ENCODE measurements around the gene NUDC.
"Not testable (repeated sequence)": the region's sequence is repeated elsewhere in the genome, so short reads cannot be mapped to it uniquely, and the experiment has no call there.

The NUDC gene

GRCh38 chr1:26911399-26912146 lies 10.0 kb upstream of the NUDC start:
- DNase-seq (ENCODE audit: low read depth, low spot score) = no peak

GRCh38 chr1:26912147-26912490 lies 9.4 kb upstream of the NUDC start:
- no peak for DNase-seq (ENCODE audit: low read depth, low spot score)

DNA sequence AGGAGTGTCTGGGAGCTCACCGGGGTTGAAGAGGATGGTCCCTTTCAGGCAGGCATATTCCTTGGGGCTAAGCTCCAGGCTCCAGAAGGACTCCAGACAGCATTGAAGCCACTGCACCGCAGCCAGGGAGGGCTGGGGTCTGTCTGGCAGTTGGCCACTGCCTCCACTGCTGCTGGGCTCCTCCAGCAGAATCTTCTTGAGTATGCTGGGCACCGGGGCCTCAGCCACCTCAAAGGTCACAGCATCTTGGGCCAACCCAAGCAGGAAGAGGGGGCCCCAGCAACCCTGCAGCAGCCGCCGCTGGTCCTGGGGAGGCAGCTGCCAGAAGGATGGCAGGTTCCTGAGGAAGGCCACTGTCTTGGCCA lies 8.2 kb upstream of the NUDC start:
- no peak for DNase-seq (ENCODE audit: low read depth, low spot score)

- DNase-seq (ENCODE audit: low read depth, low spot score) = no peak
Measured at GRCh38 chr1:26913754-26914619, 7.6 kb upstream of the NUDC start, which contains the start of gene NR0B2. TSS of gene NR0B2 (minus strand) at chr1:26913975. CDS start at chr1:26913940, 35 bp downstream.

DNA sequence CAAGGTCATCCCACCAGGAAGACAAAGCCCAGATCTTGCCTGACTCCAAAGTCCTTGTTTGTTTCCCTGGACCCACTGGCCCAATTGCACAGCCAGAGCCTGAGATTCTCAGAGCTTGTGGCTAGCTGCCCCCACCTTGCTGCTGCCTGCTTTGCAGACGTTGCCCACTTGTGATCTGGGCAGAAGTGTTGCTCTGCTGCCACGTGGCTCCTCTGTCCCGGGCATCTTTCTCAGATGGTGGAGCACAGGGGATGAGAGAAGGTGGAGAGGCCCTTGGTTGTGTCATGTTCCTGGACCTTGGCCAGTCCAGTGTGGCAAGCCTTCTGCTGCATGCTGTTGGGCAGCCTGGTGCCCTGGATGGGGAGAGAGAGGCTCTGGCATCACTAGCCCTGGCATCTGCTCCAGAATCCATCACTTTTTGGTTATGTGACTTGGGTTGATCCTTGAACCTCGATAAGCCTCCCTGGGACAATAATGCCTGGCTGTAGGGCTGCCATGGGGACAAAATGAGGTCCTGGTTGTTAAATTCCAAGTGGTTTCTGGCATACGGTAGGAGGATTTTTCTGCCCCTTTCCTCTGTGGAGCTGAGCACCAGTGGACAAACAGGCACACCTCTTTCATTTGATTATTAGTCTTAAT lies 6.2 kb upstream of the NUDC start:
- DNase-seq (ENCODE audit: low read depth, low spot score) = no peak

GRCh38 chr1:26921126-26921539 lies 410 bp upstream of the NUDC start:
- DNase-seq (ENCODE audit: low read depth, low spot score) = no peak

GRCh38 chr1:26922431-26922729 lies 837 bp downstream of the NUDC start:
- DNase-seq (ENCODE audit: low read depth, low spot score) = no peak

DNA sequence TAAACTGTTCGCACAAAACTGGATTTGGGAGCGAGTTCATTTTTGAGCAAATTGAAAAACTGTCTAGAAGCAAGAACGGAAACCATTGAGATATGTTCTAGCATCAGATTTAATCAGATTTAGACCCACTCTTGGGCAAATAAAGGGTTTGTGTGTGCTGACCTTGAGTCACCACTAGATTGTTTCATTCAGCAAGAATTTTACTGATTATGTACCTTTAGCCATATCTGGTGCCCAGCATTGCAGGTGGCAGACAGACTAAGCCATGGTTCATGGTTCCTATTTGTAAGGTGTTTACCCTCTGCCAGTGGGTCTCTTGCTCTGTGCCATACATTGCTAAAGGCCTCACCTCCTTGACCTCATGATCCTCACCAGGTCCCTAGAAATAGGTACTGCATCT lies 1.4 kb downstream of the NUDC start:
- no peak for DNase-seq (ENCODE audit: low read depth, low spot score)

GRCh38 chr1:26923711-26924110 lies 2.2 kb downstream of the NUDC start:
- no peak for DNase-seq (ENCODE audit: low read depth, low spot score)

DNA sequence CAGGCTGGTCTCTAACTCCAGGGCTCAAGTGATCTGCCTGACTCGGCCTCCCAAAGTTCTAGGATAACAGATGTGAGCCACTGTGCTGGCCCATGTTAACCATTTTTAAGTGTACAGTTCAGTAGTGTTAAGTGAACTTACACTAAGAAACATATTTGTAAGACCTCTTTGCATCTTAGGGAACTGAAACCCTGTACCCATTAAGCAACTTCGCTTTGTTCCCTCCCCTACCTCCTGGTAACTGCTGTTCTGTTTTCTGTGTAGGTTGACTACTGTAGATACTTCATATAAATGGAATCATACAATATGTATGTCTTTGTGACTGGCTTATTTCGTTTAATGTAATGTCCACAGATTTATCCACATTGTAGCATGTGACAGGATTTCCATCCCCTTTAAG lies 11.0 kb downstream of the NUDC start:
- DNase-seq (ENCODE audit: low read depth, low spot score) = no peak

GRCh38 chr1:26936823-26937222 lies 15.3 kb downstream of the NUDC start:
- DNase-seq (ENCODE audit: low read depth, low spot score) = no peak

DNA sequence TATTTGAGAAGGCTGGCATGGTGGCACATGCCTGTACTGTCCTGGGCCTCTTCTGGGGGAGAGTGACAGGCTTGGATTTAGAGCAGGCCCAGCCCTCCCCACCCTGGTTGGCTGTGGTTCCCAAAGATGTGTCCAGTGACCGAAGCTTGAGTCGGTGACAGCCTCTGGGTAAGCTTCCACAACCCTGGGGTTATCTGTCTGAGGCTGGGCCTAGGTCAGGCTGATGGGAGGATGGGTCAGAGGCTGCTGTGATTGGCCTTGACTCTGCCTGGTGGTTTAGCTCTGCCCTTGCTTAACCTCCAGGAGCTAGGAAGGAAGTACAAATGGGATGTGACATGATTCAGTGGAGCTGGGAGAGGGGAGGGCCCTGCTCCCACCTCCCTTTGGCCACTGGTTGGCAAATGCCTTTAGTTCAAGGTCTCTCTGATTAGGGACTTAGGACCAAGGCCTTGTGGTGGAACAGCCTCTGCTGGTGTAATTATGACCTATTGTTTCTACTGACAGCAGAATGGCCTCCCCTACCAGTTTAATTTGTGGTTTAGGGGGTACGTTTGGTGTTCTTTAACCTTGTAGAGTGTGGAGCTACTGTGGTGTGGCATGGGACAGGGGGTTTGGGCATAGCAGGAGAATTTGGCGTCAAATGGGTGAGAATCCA lies 16.6 kb downstream of the NUDC start:
- DNase-seq (ENCODE audit: low read depth, low spot score) = no peak

DNA sequence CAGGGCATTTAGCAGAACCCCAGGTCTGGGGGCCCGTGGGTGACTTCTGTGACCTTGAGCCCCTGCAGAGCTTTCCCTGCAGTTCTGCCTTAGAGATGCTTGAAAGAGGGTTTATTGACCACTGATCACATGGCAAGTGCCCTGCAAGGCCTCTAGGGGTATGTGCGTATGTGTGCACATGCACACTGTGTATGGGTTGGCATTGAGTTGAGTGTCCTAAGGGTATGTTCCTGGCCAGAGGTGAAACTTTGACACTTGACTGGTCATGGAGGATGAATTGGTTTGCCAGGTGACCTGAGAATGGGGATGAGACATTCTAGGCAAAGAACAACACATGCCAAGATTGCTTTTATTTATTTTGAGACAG lies 17.1 kb downstream of the NUDC start:
- DNase-seq (ENCODE audit: low read depth, low spot score) = no peak

GRCh38 chr1:26941311-26941710 lies 19.8 kb downstream of the NUDC start:
- DNase-seq (ENCODE audit: low read depth, low spot score) = no peak

GRCh38 chr1:26942656-26943055 lies 21.1 kb downstream of the NUDC start:
- DNase-seq (ENCODE audit: low read depth, low spot score) = no peak

- DNase-seq (ENCODE audit: low read depth, low spot score) = no peak
Measured at GRCh38 chr1:26945138-26945537, 23.6 kb downstream of the NUDC start.

DNA sequence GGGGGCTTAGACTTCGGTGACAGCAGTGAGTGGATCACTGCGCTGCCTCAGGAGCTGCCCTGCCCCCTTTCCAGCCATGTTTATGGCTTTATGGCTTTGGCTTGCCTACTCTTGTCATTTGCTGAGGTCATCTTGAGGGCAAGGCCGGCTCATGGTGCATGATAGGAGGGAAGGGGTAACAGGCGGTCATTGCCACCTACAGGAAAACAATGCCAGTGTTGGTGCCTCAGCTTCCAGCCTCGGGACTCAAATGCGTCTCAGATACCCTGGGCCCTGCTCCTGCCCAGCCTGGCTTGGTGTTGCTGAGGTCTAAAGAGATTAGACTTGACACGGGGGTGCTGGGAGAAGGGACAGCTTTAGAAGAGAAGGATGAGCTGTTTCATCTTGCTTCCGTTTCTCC lies 24.2 kb downstream of the NUDC start:
- no peak for DNase-seq (ENCODE audit: low read depth, low spot score)

GRCh38 chr1:26946270-26946669 lies 24.7 kb downstream of the NUDC start:
- no peak for DNase-seq (ENCODE audit: low read depth, low spot score)

DNA sequence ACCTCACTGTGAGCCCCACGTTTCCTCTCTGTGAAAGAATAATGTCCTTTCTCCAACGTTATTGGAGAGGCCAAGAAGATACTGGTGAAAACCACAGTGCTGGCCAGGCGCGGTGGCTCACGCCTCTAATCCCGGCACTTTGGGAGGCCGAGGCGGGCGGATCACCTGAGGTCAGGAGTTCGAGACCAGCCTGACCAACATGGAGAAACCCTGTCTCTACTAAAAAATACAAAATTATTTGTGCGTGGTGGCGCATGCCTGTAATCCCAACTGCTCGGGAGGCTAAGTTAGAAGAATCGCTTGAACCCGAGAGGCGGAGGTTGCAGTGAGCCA lies 27.1 kb downstream of the NUDC start:
- DNase-seq (ENCODE audit: low read depth, low spot score) = not testable (repeated sequence)

DNA sequence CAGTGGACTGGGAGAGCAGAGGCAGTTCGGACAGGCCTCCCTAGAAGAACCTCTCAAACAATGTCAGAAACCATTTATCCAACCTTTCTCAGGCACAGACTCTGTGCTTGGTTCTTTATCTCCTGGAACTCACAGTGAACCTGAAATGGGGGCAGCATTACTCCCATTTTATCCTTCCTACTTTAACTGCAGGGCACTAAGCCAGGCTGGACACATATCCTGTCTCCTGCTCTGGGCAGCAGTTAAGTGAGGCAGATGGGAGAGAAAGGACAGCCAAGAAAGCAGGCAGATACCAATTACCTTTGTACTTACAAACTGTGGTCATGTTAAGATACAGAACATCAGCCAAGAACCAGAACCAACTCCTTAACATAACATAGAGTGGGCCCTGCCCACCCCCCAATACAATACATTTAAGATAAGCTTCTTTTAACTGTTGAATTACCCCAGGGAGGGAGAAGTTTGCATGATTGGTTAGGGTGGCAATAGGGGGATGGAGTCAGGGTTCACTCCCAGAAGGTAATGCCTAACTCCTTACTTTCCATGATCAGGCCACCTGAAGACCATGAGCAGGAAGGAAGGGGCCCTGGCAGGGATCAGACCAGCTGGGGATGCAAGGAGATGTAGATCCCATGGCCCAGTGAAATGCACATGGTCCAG lies 27.9 kb downstream of the NUDC start:
- no peak for DNase-seq (ENCODE audit: low read depth, low spot score)

DNA sequence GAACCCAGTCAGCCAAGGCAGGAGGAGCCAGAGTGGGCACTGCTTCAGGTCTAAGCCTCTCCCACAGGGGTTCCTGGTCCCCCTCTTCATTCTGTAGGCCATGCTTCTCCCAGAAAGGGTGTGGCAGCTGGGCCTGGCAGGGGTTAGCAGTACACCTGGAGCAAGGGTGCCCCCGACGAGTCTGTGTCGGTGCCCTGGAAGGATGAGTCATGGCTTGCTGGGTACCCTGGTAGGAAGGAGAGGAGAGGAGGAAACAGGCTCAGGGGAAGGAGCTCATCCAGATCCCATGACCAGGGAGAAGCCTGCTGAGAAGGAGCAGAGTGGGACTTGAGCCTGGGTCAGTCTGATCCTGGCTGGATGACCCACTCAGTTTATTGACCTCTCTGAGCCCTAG lies 28.4 kb downstream of the NUDC start:
- DNase-seq (ENCODE audit: low read depth, low spot score) = no peak

- no peak for DNase-seq (ENCODE audit: low read depth, low spot score)
Measured at GRCh38 chr1:26950602-26951001, 29.1 kb downstream of the NUDC start.

Data from astrocyte of the hippocampus (primary cell).